Sigmoid colon (tissue), 4 donors: ENCODE measurements around the gene HOPX.

ENCODE experiments used
- CTCF ChIP-seq, 4 experiments: fragments of 450-650 bp in 3 of 4; fragments of 200-600 bp in 1 of 4; IDR thresholded peaks; one replicate each; pipeline ENCODE4 v1.5.1; 2016 to 2019; ENCODE audit warnings: antibody characterized with exemption in 4 of 4, mild to moderate bottlenecking in 3 of 4, moderate library complexity in 2 of 4
- EP300 ChIP-seq, 4 donors: sonication (generic); formaldehyde crosslinking; IDR thresholded peaks; one replicate each; pipeline ENCODE4 v1.6.1; 2017; ENCODE audit warnings: antibody characterized with exemption in 4 of 4
- POLR2A ChIP-seq, 2 donors: fragments of 450-650 bp; IDR thresholded peaks; one replicate each; pipeline ENCODE4 v1.6.1; 2016; ENCODE audit warnings: antibody characterized with exemption in 2 of 2, mild to moderate bottlenecking in 2 of 2, moderate library complexity in 2 of 2

GRCh38 chr4:56691425-56691824, 10.3 kb upstream of the HOPX start:
- TF ChIP-seq POLR2A (IDR thresholded peaks at IDR 0.05) = no peak
- no peak for TF ChIP-seq EP300 (IDR thresholded peaks at IDR 0.05)
- no peak for TF ChIP-seq CTCF (IDR thresholded peaks at IDR 0.05)
